ENCODE measurements around the gene RAD23B. TPM values are rescaled to one million over a fixed set of nuclear protein-coding genes. Genes with fewer than 3 reads are reported as not detected.

Gene RAD23B
- total RNA-seq, 4 donors from 2014 or later: 87.3 to 98.6 (median 93.1) TPM

DNA sequence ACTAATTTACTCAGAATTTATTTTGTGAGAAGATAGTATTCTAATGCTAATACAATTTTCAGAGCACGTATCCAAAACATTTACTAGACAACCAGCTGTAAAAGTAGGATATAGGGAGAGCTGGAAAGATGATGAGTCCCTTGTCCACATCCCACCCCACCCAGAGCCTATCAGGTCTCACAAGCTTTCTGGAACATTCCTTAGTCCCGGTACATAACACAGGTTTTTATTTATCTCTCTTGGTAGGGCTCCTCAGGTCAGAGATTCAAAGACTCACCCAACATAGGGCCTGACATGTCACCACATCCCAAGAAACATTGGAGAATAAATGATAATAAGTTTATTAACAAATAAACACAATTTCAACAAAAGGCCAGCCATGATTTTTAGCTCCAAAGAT lies 13.8 kb upstream of the RAD23B start:
- TF ChIP-seq EP300 (IDR thresholded peaks at IDR 0.05) (no peak), POLR2A (IDR thresholded peaks at IDR 0.05) (no peak)
- TF ChIP-seq, protein P1, sequence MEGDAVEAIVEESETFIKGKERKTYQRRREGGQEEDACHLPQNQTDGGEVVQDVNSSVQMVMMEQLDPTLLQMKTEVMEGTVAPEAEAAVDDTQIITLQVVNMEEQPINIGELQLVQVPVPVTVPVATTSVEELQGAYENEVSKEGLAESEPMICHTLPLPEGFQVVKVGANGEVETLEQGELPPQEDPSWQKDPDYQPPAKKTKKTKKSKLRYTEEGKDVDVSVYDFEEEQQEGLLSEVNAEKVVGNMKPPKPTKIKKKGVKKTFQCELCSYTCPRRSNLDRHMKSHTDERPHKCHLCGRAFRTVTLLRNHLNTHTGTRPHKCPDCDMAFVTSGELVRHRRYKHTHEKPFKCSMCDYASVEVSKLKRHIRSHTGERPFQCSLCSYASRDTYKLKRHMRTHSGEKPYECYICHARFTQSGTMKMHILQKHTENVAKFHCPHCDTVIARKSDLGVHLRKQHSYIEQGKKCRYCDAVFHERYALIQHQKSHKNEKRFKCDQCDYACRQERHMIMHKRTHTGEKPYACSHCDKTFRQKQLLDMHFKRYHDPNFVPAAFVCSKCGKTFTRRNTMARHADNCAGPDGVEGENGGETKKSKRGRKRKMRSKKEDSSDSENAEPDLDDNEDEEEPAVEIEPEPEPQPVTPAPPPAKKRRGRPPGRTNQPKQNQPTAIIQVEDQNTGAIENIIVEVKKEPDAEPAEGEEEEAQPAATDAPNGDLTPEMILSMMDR (IDR thresholded peaks at IDR 0.05): no peak
- Histone ChIP-seq H3K36me3 (no peaks in the 10 kb centered on the region), H3K9me3 (peaks cover 0 to 15% (median 0%) of the 10 kb centered on the region in 4 donors), H3K4me1 (peaks cover 0 to 4% (median 0%) of the 10 kb centered on the region in 4 donors), H3K4me3 (no peak overlapping the region), H3K27me3 (no peaks in the 10 kb centered on the region), H3K27ac (peak overlapping the region in 1 of 4 donors; percentile 55)
- 72 to 85% methylated on average over 2 of the region's 2 CpGs for WGBS, 2 donors
- no peak for DNase-seq (ENCODE audit: low spot score in 2 of 2)

DNA sequence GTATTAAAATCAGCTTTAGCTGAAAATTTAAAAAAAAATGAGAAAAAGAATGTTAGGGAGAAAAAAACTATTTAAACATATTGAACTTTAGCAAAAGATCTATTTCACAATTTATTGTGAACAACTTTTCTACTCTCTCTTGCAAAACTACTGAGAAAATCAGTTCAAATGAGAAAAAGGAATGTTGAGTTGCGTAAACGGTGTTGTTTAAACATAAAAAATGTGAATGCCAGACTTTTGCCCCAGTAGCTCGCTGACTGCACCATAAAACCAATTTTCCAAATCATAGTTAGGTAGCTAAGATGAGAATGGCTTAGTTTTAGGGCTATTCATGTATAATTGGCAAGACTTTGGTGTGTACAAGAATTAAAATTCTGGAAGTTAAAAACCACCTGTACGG lies 13.4 kb upstream of the RAD23B start:
- H3K36me3 ChIP-seq: no peaks in the 10 kb centered on the region
- no peak for DNase-seq (ENCODE audit: low spot score in 2 of 2)
- H3K27ac ChIP-seq: peak overlapping the region in 1 of 4 donors; percentile 55
- H3K27me3 ChIP-seq: no peaks in the 10 kb centered on the region
- peaks cover 0 to 4% (median 0%) of the 10 kb centered on the region in 4 donors for H3K4me1 ChIP-seq
- WGBS, 2 donors: 77 to 80% methylated on average over 4 of the region's 4 CpGs
- H3K9me3 ChIP-seq: peaks cover 0 to 12% (median 0%) of the 10 kb centered on the region in 4 donors
- H3K4me3 ChIP-seq: no peak overlapping the region
- TF ChIP-seq POLR2A (IDR thresholded peaks at IDR 0.05) (no peak), EP300 (IDR thresholded peaks at IDR 0.05) (peak; percentile 33 to 45)
- TF ChIP-seq, protein P1 (IDR thresholded peaks at IDR 0.05): no peak

DNA sequence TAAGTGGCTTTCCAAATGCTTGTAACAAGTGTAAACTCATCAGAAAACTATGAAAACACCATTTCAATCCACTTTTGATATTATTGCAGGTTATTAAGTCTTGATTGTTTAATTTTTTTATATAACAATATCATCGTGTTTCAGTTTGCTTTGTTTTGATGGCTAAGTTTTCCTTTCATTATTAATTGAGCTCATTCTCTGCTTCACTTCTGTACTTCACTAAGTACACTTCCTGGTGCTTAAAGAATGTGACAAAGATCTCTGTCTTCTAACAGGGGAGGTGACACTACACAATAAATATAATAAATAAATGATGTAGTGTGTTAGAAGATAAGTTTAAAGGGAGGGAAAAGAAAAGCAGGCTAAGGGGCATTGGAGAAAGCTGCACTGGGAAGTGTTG lies 13.0 kb upstream of the RAD23B start:
- H3K4me1 ChIP-seq: peaks cover 0 to 7% (median 0%) of the 10 kb centered on the region in 4 donors
- WGBS, 2 donors: 38 to 48% methylated on average over 1 of the region's 1 CpG
- H3K36me3 ChIP-seq: no peaks in the 10 kb centered on the region
- peaks cover 0 to 8% (median 0%) of the 10 kb centered on the region in 4 donors for H3K9me3 ChIP-seq
- no peak for DNase-seq (ENCODE audit: low spot score in 2 of 2)
- H3K27ac ChIP-seq: peak overlapping the region in 1 of 4 donors; percentile 9
- H3K27me3 ChIP-seq: no peaks in the 10 kb centered on the region
- no peak overlapping the region for H3K4me3 ChIP-seq
- TF ChIP-seq EP300 (IDR thresholded peaks at IDR 0.05) (no peak), POLR2A (IDR thresholded peaks at IDR 0.05) (no peak)

DNA sequence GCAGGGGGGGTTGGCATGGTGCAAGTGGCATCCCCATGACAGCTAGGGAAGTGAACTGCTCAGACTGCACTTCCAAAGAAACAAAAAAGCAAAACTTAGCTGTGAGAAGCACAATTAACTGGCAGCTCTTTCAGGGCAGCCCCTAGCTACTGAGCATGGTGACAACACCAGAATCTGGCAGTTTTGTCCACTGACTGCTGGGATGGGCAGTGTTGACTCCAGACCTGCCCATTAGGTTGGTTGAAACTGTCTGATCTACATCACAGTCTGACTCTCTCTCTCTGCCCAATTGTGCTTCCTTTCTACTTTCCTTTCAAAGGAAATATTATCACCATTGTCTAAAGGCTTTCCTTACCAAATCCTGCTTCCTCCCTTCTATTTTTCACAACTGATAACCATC lies 12.5 kb upstream of the RAD23B start:
- no peak for DNase-seq (ENCODE audit: low spot score in 2 of 2)
- no peaks in the 10 kb centered on the region for H3K36me3 ChIP-seq
- peaks cover 0 to 3% (median 0%) of the 10 kb centered on the region in 4 donors for H3K9me3 ChIP-seq
- peak overlapping the region in 1 of 4 donors; percentile 9 for H3K27ac ChIP-seq
- peaks cover 0 to 11% (median 0%) of the 10 kb centered on the region in 4 donors for H3K4me1 ChIP-seq
- H3K27me3 ChIP-seq: no peaks in the 10 kb centered on the region
- TF ChIP-seq POLR2A (IDR thresholded peaks at IDR 0.05) (no peak), EP300 (IDR thresholded peaks at IDR 0.05) (no peak)
- TF ChIP-seq, protein P1 (IDR thresholded peaks at IDR 0.05): no peak
- no peak overlapping the region for H3K4me3 ChIP-seq

DNA sequence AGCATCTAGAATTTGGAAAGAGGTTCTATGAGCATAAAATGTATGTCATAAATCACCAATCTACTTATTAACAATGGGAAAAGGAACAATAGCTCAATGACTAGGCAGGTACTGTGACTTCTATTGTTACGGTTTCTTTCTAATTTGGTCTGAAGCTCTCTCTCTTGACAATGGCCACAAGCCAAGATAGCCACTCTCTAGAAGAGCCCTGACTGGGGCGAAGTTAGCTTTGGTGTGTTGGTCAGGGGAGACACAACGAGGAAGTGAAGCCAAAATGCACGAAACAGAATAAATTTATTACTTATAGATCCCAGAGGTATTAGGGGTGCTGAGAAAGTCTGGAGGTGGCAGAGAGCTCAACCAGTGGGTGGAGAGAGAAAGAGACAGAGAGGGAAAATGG lies 9.4 kb upstream of the RAD23B start:
- H3K4me1 ChIP-seq: peaks cover 0 to 18% (median 0%) of the 10 kb centered on the region in 4 donors
- no peaks in the 10 kb centered on the region for H3K36me3 ChIP-seq
- H3K9me3 ChIP-seq: no peaks in the 10 kb centered on the region
- H3K4me3 ChIP-seq: no peak overlapping the region
- no peaks in the 10 kb centered on the region for H3K27me3 ChIP-seq
- TF ChIP-seq POLR2A (IDR thresholded peaks at IDR 0.05): no peak
- TF ChIP-seq EP300 (IDR thresholded peaks at IDR 0.05): no peak
- TF ChIP-seq, protein P1 (IDR thresholded peaks at IDR 0.05): no peak
- WGBS, 2 donors: 73 to 81% methylated on average over 4 of the region's 4 CpGs
- H3K27ac ChIP-seq: no peak overlapping the region
- DNase-seq (ENCODE audit: low spot score in 2 of 2): no peak

DNA sequence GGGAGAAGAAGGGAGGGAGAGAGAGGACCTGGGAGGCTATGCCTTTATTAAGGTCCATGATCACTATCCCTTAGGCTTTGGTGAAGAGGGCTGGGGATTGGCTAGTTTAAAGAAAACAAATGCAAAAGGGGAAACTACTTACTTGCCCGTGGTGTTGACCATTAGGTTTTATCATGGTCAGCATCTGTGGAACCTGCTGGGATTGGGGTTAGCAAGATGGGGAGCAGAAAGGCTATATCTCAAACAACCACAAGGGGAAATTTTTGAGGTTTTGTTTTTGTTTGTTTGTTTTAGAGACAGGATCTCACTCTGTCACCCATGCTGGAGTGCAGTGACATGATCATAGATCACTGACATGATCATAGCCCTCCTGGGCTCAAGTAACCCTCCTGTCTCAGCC lies 9.0 kb upstream of the RAD23B start:
- Histone ChIP-seq H3K27me3 (no peaks in the 10 kb centered on the region), H3K4me3 (no peak overlapping the region), H3K36me3 (no peaks in the 10 kb centered on the region), H3K27ac (peak overlapping the region in 1 of 4 donors; percentile 1), H3K4me1 (peaks cover 0 to 18% (median 0%) of the 10 kb centered on the region in 4 donors), H3K9me3 (no peaks in the 10 kb centered on the region)
- DNase-seq (ENCODE audit: low spot score in 2 of 2): no peak
- WGBS, 2 donors: 61 to 74% methylated on average over 1 of the region's 1 CpG
- TF ChIP-seq POLR2A (IDR thresholded peaks at IDR 0.05) (no peak), EP300 (IDR thresholded peaks at IDR 0.05) (no peak)
- TF ChIP-seq, protein P1 (IDR thresholded peaks at IDR 0.05): no peak

Measured in tibial nerve (tissue), 4 donors.